ENCODE results near the gene ATG9B.
A peak's percentile ranks its signal among the peaks of the same experiment; 100 is the strongest.

ATG9B gene

DNA sequence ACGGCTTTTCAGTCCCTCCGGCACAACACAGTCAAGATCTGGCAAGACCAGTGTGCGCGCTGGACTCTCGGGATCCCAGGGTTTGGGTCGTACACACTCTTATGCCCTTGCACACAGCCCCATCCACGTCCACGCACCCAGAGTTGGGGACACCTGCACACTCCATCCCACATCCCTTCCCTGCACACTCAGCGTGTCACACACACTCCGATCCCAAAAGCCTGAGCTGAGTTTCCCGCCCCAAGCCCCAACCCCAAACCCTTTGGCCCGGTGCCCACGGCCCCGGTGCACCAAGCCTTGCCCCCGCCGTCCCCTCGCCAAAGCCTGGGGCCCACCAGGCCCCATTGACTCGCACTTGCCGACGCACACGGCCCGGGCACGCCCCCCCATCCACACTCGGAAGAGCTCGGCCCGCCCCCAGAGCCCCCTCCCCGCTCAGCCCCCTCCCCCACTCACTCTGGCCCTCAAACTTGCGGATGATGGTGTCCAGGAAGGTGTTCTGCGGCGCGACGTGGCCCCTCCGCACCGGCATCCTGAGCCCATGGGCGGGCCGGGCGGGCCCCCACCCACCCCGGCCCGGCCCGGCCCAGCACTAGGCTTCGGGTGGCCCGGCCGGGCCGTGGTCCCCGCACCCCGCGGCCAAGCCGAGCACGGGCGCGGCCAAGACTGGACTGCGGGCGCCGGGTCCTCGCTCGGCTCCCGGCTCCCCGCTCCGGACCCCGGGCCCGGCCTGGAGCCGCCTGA is 46.7 kb downstream of the ATG9B start:
- DNase-seq: no peak

DNA sequence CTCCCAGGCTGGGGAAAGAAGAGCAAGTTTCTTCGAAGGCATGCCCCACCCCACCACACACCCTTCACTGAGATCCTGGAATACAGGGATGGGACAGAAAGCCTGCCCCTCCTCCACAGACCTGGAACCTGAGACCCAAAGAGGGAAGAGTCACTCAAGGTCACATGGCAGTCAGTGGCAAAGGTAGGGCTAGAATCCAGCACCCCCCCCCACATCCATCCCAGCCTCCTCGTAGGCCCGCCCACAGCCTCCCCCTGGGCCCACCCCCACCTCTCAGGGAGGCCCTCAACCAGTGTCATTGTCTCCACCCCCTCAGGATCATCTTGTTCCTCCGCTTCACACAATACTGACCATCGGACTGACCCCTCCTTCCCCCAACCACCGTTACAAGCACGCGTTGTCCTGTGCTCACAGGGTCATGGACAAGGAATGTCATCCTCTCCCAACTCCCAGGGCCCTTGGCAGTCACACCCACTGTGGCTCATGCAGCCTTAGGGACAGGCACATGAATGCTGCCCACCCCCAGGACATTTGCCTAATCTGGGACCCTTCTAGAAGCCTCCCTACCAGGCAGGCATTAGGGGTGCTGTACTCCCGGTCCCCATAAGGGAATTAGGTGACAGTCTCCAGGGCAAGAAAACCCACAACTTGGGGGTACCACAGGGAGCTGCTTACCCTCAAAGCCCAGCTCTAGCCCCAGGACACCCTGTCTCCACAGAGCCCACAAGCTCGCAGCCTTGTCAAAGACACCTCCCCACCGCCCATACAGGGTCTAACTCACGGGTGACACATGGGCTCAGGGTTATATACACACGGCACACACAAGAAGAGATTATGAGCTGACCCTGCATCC is 47.5 kb downstream of the ATG9B start:
- DNase-seq: no peak

DNA sequence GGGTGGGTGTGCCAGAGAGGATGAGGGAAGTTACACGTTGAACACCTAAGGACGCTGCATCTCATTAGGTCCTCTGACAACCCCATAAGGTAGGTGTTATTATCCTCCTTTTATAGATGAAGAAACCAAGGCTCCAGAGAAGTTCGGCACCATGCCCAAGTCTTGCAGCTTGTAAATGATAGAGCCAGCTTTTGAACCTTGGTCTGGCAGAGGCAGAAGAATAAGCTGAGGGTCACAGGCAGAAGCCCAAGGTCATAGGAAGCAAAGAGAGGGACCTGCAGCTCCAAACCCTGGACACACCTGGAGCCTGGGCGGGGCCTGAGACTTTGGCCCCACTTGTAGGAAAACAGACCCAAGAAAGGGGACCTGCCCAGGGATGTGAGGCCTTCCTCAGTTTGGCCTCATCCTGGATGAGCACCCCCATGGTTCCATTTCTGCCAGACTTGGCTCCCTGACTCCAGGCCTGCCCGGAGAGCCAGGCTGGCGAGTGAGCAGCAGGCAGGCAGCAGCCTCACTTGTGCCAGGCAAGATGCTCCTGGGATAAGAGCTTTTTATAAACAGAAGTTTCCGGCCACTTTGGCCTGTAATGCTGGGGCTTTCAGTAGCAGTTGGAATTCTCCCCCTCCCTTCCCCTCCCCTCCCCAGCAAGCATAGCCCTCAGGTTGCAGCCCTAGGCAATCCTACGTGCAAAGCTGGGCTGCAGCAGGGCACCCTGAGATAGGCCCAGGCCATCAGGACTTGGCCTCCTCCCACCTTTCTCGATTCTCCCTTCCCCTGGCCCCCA is 48.6 kb downstream of the ATG9B start:
- no peak for DNase-seq

DNA sequence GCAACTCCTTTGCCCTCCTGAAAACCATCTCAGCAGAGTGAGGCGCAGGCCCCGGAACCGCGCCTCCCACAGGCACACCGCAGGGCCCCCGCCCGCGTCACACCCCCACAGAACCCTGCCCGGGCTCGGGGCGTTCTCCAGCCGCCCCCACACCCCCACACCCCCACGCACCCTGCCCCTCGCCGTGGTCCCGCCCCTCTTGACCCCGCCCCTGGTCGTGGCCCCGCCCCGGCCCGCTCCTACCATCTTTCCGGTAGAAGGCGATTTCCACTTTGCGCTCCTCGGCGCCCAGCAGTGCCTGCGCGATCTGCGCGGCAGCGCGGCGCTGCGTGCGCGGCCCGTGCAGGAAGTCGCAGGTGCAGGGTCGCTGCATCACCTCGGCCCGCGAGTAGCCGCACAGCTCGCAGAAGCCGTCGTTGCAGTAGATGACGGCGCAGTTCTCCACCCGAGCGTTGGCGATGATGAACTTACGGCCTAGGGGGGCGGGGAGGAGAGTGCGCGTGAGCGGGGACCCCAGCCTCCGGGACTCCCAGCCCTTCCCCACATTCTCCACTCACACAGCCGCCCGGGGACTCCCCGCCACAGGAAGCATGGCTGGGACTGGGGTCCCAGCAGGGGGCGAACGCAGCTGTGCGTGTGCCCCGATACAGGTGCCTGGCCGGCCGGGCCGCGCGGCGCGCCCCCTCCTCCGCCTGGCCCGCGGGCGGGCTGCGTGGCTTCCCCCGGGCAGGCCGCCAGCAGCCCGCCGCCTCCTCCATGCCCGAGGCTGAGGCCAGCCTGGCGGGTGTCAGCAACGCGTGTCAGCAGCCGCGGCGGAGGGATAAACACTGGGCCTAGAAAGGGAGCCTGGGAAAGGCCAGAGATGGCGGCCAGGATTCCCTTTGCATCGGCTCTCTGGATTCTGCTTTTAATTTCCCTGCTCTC is 49.6 kb downstream of the ATG9B start:
- DNase-seq: peak; percentile 75

DNA sequence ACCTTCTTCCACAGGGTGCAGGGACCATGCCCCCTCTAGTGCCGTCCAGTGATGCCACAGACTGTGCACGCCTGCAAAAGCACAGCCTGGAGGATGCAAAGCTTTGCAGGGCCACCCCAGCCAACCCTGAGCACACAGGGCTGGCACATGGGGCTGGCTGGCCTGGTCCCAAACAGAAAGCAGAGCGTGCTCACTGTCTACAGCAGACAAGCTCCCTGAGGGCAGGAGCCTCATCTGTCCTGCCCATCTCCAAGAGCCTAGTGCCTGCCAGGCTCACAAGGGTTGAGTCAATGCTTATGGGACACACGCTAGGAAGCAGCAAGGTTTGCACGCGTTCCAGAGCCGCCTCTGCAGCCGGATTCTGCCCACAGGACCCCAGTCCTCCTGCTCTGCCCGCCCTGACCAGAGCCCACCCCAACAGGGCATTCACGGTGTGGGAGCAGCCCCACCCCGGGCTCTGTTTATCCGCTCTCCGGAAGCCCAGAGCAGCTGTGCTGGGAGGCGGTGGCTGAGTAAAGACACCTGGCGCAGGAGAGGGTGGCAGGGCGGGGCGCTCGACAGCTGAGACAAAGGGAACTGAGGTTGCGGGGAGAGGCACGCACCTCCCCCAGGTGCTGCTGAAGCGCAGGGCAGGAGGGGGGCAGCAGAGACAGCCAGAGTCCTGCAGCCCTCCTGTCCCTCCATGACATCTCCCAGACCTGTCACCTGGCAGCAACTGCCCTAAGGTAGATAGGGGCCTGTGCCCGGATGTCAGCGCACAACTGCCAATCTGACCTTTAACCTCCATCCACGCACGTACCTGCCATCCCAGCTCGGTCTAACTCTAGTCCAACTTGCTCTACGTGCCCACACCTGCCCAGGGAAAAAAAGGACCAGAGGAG is 50.5 kb downstream of the ATG9B start:
- DNase-seq: no peak

DNA sequence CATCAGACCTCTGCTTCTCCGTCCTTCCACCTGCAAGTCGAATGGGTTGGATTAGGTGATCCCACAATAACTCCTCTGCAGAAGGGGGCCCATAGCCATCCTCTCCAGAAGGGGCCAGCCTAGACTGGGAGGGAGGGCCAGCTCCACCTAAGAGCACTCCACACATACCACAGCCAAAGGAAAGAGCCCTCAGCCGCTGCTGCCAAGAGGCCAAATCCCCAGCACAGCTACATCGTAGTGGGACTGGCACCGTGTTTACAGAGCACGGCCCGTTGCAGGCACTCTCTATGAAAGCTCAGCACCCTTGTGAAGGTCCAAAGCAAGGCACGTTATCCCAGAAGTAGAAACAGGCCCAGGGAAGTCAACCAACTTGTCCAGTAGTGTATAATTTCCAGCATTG is 51.6 kb downstream of the ATG9B start:
- no peak for DNase-seq

DNA sequence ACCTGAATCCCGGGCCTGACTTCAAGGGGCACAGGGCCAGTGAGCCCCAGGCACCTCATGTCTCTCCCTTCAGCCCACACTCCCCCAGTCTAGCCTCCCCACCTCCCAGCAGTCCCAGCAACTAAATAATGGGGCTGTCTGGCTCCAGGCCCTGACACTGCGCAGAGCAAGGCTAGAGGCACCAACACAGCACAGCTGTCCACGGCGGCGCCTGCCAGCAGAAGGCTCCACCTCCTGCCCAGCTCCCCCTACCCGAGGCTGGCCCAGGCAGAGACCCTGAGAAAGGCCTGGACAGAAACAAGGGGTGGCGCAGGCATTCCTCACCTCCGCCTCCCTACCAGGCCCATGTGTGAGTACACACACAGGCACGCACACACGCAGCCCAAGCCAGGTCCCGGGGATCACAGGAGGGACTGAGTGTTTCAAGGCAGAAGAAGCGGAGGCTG is 52.2 kb downstream of the ATG9B start:
- DNase-seq: no peak

DNA sequence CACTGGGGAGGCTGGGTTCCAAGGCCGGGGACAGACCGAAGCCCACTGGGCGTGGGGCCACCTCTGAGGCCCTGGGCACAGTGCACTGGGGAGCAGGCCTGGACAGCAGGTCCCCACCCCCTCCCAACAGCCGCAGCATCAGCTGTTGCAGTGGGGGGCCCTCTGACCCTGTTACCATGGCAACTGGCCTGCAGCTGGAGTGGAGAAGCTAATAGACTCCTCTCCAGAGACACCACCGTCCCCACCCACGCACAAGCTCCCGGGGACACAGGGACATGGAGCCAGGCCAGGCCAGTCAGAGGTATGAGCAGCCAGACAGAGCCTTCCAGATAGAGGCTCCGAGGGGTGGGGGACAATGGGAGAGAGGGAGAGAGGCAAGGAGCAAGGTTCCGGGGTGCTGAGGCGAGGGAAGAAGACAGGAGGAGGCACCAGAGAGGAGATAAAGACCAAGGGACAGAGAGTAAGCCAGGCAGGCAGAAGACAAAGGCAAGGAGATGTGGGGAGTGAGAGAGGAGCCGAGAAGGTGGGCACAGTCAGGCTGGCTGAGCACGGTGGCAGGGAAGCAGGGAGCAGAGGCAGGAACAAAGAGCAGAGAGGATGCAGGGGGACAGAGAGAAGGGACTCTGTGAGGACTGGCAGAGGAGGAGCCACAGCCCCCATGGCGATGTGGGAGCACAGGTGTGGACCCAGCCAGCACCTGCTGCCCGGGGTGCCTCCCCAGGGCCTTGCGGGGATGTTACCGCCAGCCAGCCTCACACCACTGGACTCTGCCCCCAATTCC is 52.9 kb downstream of the ATG9B start:
- no peak for DNase-seq

DNA sequence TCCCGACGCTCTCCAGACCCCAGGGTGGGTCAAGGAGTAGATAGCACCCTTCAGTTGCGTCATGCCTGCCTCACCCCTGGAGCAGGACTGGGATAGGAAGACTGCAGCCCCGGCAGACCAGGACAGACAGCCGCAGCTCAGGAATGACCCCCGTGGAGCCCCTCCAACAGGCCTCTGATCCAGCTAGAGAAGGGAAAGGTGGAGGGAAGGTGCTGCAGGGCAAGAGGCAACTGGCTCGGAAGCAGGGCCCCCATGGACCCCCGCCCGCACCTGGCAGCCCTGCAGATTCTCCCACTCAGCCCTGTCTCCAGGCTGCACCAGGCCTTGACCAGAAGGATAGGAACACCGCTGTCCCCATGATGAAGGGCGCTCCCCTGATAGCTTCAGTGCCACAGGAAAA is 53.9 kb downstream of the ATG9B start:
- DNase-seq: no peak

DNA sequence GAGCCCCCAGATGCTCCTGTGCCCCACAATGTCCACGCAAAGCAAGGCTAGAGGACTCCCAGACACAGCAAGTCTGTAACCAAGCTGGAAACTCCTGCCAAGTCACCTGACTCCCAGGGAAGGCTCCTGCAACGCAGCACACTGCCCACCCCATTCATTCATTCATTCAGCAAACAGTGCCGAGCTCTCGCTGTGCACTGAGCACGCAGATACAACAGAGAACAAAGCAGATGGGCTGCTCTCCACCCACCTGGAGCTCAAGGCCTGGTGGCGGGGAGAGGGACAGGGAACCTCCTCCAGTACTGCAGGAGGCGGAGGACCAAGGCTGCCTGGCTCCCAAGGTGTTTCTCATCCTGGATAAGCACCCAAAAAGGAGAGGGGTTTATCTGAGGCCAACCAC is 54.8 kb downstream of the ATG9B start:
- DNase-seq: no peak

DNA sequence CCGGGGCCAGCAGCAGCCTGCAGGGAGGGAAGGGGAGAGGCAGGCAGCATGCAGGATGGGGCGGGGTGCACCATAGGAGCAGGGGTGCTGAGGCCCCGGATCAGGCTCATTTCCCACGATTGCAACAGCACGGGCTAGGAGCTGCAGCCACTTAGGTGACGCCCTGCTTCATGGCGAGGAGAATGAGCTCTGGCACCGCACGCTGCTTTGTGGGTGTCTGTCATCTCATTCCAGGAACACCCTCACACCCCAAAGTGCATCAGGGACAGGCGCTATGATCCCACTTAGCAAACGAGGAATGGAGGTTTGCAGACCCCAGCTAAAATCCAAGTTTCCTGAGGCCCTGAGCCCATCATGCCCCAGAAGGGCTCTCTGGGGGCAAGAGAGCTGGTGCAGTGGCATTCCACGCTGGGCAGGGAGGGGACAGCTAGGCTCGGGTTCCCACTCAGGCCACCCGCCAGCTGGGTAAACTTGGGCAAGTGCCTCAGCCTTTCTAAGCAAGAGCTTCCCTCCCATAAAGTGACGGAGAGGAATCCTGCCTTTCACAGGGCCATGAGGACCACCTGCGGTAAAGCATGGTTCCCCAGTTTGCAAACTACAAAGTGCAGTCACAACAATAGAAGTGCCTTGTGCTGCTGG is 55.4 kb downstream of the ATG9B start:
- no peak for DNase-seq

DNA sequence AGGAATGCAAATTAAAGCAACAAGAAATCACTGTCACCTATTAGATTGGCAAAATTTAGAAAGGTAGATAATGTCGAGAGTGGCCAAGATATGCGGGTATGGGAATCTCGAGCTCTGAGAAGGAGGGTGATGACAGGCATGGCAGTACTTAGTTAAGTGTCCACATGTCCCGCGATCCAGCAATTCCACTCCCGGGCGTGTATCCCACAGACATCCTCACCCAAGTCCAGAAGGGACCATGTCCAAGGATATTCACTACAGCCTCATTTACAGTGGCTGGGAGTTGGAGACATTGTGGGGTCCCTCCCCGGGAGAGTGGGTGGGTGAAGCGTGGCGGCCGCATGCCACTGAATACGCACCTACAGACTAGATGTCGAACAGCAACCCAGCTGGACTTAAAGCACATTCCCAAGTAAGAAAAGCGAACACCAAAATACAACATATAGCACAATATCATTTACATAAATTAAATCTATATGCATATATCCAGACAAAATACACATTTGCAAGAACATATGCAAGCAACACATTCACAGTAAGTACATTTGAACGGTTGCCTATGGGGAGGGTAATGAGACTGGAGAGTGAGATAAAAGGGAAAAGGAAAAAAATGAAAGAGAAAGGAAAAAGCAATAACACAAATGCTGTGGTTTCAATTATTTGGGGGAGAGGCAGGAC is 56.1 kb downstream of the ATG9B start:
- no peak for DNase-seq

DNA sequence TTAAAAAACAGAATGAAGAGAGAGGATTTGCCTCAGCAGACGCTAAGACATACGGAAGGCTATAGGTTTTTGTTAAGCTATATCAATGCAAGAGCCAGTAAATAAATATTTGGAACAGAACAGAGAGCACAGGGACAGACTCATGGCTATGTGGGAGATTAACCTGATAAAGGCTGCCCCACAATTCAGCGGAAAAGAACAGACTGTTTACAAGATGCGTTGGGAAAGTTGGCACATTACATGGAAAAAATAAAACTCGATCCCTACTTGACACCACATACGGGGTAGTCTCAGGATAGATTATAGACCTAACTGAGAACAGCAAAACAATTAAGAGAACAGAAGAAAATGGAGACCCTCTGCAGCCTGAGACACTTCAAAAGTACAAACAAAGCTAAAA is 56.9 kb downstream of the ATG9B start:
- DNase-seq: no peak

DNA sequence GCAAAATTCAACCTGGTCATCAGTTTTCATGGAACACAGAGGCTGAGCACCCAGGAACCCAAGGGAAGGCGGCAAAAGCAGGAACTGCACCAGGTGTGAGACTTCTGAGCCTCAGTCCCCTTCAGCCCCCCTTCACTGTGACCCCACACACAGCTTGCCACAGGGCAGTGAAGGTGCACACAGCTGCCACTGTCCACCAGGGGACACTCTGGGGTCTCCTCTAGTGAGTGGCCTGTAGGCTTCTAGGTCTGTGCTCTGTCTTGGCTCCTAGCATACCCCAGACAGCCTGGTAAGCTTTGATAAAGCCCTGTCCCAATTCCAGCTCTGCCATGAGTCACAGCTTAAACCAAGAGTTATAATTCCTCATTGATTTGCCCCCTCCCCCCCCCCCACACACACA is 58.3 kb downstream of the ATG9B start:
- no peak for DNase-seq

DNA sequence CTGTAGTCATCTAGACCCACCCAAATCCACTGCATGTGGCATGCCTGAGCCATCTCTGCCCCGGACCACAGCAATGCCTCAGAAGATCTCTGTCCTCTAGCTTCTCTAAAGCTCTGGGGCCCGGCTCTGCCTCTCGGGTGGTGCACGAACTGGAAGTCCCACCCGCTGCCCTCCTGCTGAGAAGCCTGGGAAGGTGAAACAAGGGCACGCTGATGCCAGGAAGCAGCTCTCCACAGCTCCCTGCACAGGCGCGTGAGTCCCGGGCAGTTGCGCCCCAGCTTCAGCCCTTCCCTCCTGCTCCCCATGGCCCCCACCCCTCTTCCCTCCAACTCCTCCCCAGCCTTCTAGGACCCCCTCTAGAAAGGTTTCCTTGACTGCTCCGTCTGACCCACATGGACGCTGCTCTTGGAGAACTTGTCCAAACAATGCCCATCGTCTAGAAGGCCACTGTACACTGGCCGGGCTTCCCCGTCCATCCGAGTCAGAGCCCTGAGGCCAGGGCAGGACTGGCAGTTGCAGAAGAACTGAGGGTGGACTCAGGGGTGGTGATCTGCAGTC is 58.9 kb downstream of the ATG9B start:
- no peak for DNase-seq

All from activated CD4-positive, alpha-beta T cell treated with anti-CD3 and anti-CD28 coated beads for 1 hour (primary cell).